Naive thymus-derived CD4-positive, alpha-beta T cell (primary cell): ENCODE results near the gene RAG2. TPM values are rescaled to one million over a fixed set of nuclear protein-coding genes. Genes with fewer than 3 reads are reported as not detected.
"Not testable (repeated sequence)": the region's sequence is repeated elsewhere in the genome, so short reads cannot be mapped to it uniquely, and the experiment has no call there.

ENCODE experiments used
- ATAC-seq: fragments of 150-1000 bp; cut with Tn5 transposase; 2 replicates; pipeline ENCODE4 v1.10.0; 2021; ENCODE audit warnings: mild to moderate bottlenecking, moderate library complexity
- CTCF ChIA-PET: fragments of 350-600 bp; sonication (Branson Sonifier 250); formaldehyde crosslinking; loops from one replicate; lab custom pipeline; 2021; ENCODE audit warnings: antibody characterized with exemption; lab: Charles Lee
- POLR2A ChIA-PET: fragments of 350-600 bp; sonication (Branson Sonifier 250); formaldehyde crosslinking; loops from one replicate; lab custom pipeline; 2021; ENCODE audit warnings: antibody characterized with exemption, inconsistent platforms; lab: Charles Lee
- DNase-seq, 9 donors: peaks; one replicate each; pipeline versions ENCODE4 v3.0.0 to v3.0.0-alpha.2; 2020 to 2022; ENCODE audit warnings: mixed read lengths in 1 of 9
- H3K27ac ChIP-seq: one replicate; pipeline ENCODE4 v1.7.0; 2013; ENCODE audit warnings: mild to moderate bottlenecking, low read depth, low read length, moderate library complexity
- H3K27me3 ChIP-seq, 2 donors: one replicate each; pipeline ENCODE4 v1.7.0; 2013; ENCODE audit warnings: low read length in 2 of 2, mild to moderate bottlenecking in 2 of 2, moderate library complexity in 2 of 2; ENCODE audit not compliant: control insufficient read depth in 2 of 2, insufficient read depth in 2 of 2
- H3K36me3 ChIP-seq, 3 experiments: 1 replicate in 2 of 3; 2 replicates in 1 of 3; pipeline ENCODE4 v1.7.0; 2013; ENCODE audit warnings: low read length in 3 of 3, mild to moderate bottlenecking in 3 of 3, moderate library complexity in 1 of 3; ENCODE audit not compliant: insufficient read depth in 3 of 3, control insufficient read depth in 2 of 3
- H3K4me1 ChIP-seq, 2 donors: one replicate each; pipeline ENCODE4 v1.7.0; 2013; ENCODE audit warnings: low read length in 2 of 2, mild to moderate bottlenecking in 2 of 2, moderate library complexity in 1 of 2; ENCODE audit not compliant: control insufficient read depth in 2 of 2, insufficient read depth in 2 of 2
- H3K4me3 ChIP-seq: 2 replicates; pipeline ENCODE4 v1.7.0; 2013; ENCODE audit warnings: mild to moderate bottlenecking, low read length
- H3K9me3 ChIP-seq, 3 experiments: 1 replicate in 2 of 3; 2 replicates in 1 of 3; pipeline ENCODE4 v1.7.0; 2013; ENCODE audit warnings: low read length in 3 of 3; ENCODE audit not compliant: control insufficient read depth in 2 of 3
- H3K27ac Mint-ChIP-seq, 9 donors: one replicate each; pipeline ENCODE4 v1.8.0; 2020 to 2022; ENCODE audit warnings: mixed read lengths in 9 of 9, mild to moderate bottlenecking in 8 of 9, moderate library complexity in 5 of 9, inconsistent platforms in 2 of 9
- H3K27me3 Mint-ChIP-seq, 5 donors: one replicate each; pipeline ENCODE4 v1.8.0; 2021 to 2022; ENCODE audit warnings: mixed read lengths in 5 of 5, mild to moderate bottlenecking in 1 of 5
- H3K36me3 Mint-ChIP-seq, 5 donors: one replicate each; pipeline ENCODE4 v1.8.0; 2020 to 2022; ENCODE audit warnings: mixed read lengths in 5 of 5, mild to moderate bottlenecking in 3 of 5, inconsistent platforms in 1 of 5
- H3K4me1 Mint-ChIP-seq, 7 donors: one replicate each; pipeline ENCODE4 v1.8.0; 2020 to 2022; ENCODE audit warnings: mixed read lengths in 7 of 7, mild to moderate bottlenecking in 3 of 7, inconsistent platforms in 1 of 7
- H3K4me3 Mint-ChIP-seq, 10 donors: one replicate each; pipeline ENCODE4 v1.8.0; 2020 to 2022; ENCODE audit warnings: mild to moderate bottlenecking in 10 of 10, mixed read lengths in 10 of 10, moderate library complexity in 6 of 10, inconsistent platforms in 2 of 10
- H3K9me3 Mint-ChIP-seq, 11 donors: one replicate each; pipeline ENCODE4 v1.8.0; 2020 to 2022; ENCODE audit warnings: mixed read lengths in 11 of 11, mild to moderate bottlenecking in 4 of 11, inconsistent platforms in 1 of 11, moderate library complexity in 1 of 11
- intact Hi-C, 2 donors: fragments of 100-400 bp; cut with micrococcal nuclease; formaldehyde crosslinking; loops; one replicate each; pipeline ENCODE4 v1.15.1; 2023
- polyA plus RNA-seq, 2 donors: library from polyadenylated mRNA; unstranded; fragments of 300-500 nt; fragmentation: Illumina TruSeq; gene quantifications; one replicate each; pipeline ENCODE4 v1.2.3, GENCODE V29; 2021
- total RNA-seq, 6 experiments: library from RNA in 5 of 6; stranded (reverse) in 5 of 6; gene quantifications; 1 replicate in 5 of 6; 2 replicates in 1 of 6; pipeline ENCODE4 v1.2.3 and lab custom pipeline; 2021 to 2026

RAG2 gene
- total and polyA plus RNA-seq, 7 experiments from 2014 or later: not detected

- peaks cover 0 to 9% (median 3%) of the 10 kb centered on the region in 11 donors for H3K9me3 Mint-ChIP-seq
- peaks cover 0 to 10% (median 0%) of the 10 kb centered on the region in 5 donors for H3K36me3 Mint-ChIP-seq
- H3K36me3 ChIP-seq: no peaks in the 10 kb centered on the region
- POLR2A ChIA-PET: no interaction called here
- no peaks in the 10 kb centered on the region for H3K27me3 ChIP-seq
- H3K4me1 ChIP-seq: peaks cover 0 to 7% of the 10 kb centered on the region in 2 donors
- peaks cover 4 to 14% (median 6%) of the 10 kb centered on the region in 7 donors for H3K4me1 Mint-ChIP-seq
- peaks cover 24 to 65% (median 34%) of the 10 kb centered on the region in 5 donors for H3K27me3 Mint-ChIP-seq
- ATAC-seq (peak; percentile 75), DNase-seq (peak in 7 of 9 donors; percentile 7 to 55 (median 33))
- H3K4me3 ChIP-seq: no peak overlapping the region
- H3K4me3 Mint-ChIP-seq: peak overlapping the region; percentile 27 to 87 (median 75)
- H3K9me3 ChIP-seq: peaks cover 0 to 3% (median 0%) of the 10 kb centered on the region in 3 experiments
- CTCF ChIA-PET: interaction anchor here (1.0 to 3.8 kb wide), 6 partner anchors 12 to 183 kb away, joined by 3 to 28 read pairs (median 4); no protein-coding TSS in a partner anchor
- H3K27ac Mint-ChIP-seq: no peak overlapping the region
- H3K27ac ChIP-seq: no peak overlapping the region
- intact Hi-C loops: loop anchor here (1.0 kb wide), 3 partner anchors 109 to 275 kb away; partner anchors contain the start of gene COMMD9 (in 1 of the 2)
These were observed 33.5 kb downstream of the RAG2 start for GRCh38 chr11:36564376-36565030.

GRCh38 chr11:36558571-36559413 lies 39.2 kb downstream of the RAG2 start:
- Histone ChIP-seq H3K4me3 (no peak overlapping the region), H3K9me3 (peaks cover 0 to 3% (median 0%) of the 10 kb centered on the region in 3 experiments), H3K27me3 (no peaks in the 10 kb centered on the region), H3K36me3 (no peaks in the 10 kb centered on the region), H3K27ac (no peak overlapping the region), H3K4me1 (peaks cover 0 to 18% of the 10 kb centered on the region in 2 donors)
- H3K27me3 Mint-ChIP-seq: peaks cover under 1 to 21% (median 10%) of the 10 kb centered on the region in 5 donors
- ChIA-PET POLR2A (no interaction called here), CTCF (no interaction called here)
- peaks cover 0 to 24% (median 0%) of the 10 kb centered on the region in 5 donors for H3K36me3 Mint-ChIP-seq
- peaks cover 0 to 27% (median 14%) of the 10 kb centered on the region in 7 donors for H3K4me1 Mint-ChIP-seq
- intact Hi-C loops: loop anchor here in 1 of 2 donors (5.0 kb wide), 3 partner anchors 46 to 896 kb away; partner anchors contain the start of genes TRAF6 and TRIM44
- H3K27ac Mint-ChIP-seq: peak overlapping the region in 2 of 9 donors; percentile 0 to 90
- DNase-seq: no peak
- H3K4me3 Mint-ChIP-seq: peak overlapping the region in 7 of 10 donors; percentile 3 to 74 (median 32)
- peak; percentile 76 for ATAC-seq
- peaks cover 0 to 27% (median 13%) of the 10 kb centered on the region in 11 donors for H3K9me3 Mint-ChIP-seq

GRCh38 chr11:36557991-36558390 lies 40.0 kb downstream of the RAG2 start:
- peak overlapping the region in 1 of 10 donors; percentile 74 for H3K4me3 Mint-ChIP-seq
- intact Hi-C loops: loop anchor here in 1 of 2 donors (5.0 kb wide), 3 partner anchors 46 to 896 kb away; partner anchors contain the start of genes TRAF6 and TRIM44
- peaks cover 0 to 15% (median 10%) of the 10 kb centered on the region in 5 donors for H3K27me3 Mint-ChIP-seq
- no peaks in the 10 kb centered on the region for H3K27me3 ChIP-seq
- H3K4me1 Mint-ChIP-seq: peaks cover 0 to 27% (median 14%) of the 10 kb centered on the region in 7 donors
- peaks cover 0 to 24% (median 0%) of the 10 kb centered on the region in 5 donors for H3K36me3 Mint-ChIP-seq
- H3K36me3 ChIP-seq: no peaks in the 10 kb centered on the region
- peaks cover 0 to 3% (median 0%) of the 10 kb centered on the region in 3 experiments for H3K9me3 ChIP-seq
- ChIA-PET CTCF (no interaction called here), POLR2A (no interaction called here)
- no peak overlapping the region for H3K4me3 ChIP-seq
- peaks cover 0 to 18% of the 10 kb centered on the region in 2 donors for H3K4me1 ChIP-seq
- ATAC-seq (no peak), DNase-seq (no peak)
- H3K27ac Mint-ChIP-seq: peak overlapping the region in 1 of 9 donors; percentile 90
- H3K27ac ChIP-seq: no peak overlapping the region
- peaks cover 0 to 27% (median 13%) of the 10 kb centered on the region in 11 donors for H3K9me3 Mint-ChIP-seq

- POLR2A ChIA-PET, H3K27me3 ChIP-seq, H3K36me3 ChIP-seq, H3K4me3 Mint-ChIP-seq, H3K27ac ChIP-seq, CTCF ChIA-PET, ATAC-seq, H3K4me3 ChIP-seq, DNase-seq, H3K9me3 ChIP-seq: not testable (repeated sequence)
- H3K4me1 Mint-ChIP-seq: peaks cover 0 to 27% (median 14%) of the 10 kb centered on the region in 7 donors
- intact Hi-C loops: loop anchor here in 1 of 2 donors (5.0 kb wide), 3 partner anchors 45 to 895 kb away; partner anchors contain the start of genes TRAF6 and TRIM44
- peaks cover 0 to 18% of the 10 kb centered on the region in 2 donors for H3K4me1 ChIP-seq
- peaks cover 0 to 27% (median 13%) of the 10 kb centered on the region in 11 donors for H3K9me3 Mint-ChIP-seq
- peaks cover 0 to 14% (median 10%) of the 10 kb centered on the region in 5 donors for H3K27me3 Mint-ChIP-seq
- peak overlapping the region in 1 of 9 donors; percentile 50 for H3K27ac Mint-ChIP-seq
- H3K36me3 Mint-ChIP-seq: peaks cover 0 to 24% (median 0%) of the 10 kb centered on the region in 5 donors
These were observed 40.6 kb downstream of the RAG2 start for GRCh38 chr11:36557390-36557789.

GRCh38 chr11:36550385-36551115 lies 47.5 kb downstream of the RAG2 start:
- peaks cover 0 to 6% (median 0%) of the 10 kb centered on the region in 7 donors for H3K4me1 Mint-ChIP-seq
- H3K4me3 Mint-ChIP-seq: no peak overlapping the region
- Histone ChIP-seq H3K27me3 (no peaks in the 10 kb centered on the region), H3K4me3 (no peak overlapping the region), H3K36me3 (no peaks in the 10 kb centered on the region), H3K27ac (no peak overlapping the region), H3K9me3 (no peaks in the 10 kb centered on the region), H3K4me1 (peaks cover 0 to 5% of the 10 kb centered on the region in 2 donors)
- DNase-seq (no peak), ATAC-seq (no peak)
- POLR2A ChIA-PET: no interaction called here
- peaks cover 0 to 18% (median 2%) of the 10 kb centered on the region in 11 donors for H3K9me3 Mint-ChIP-seq
- CTCF ChIA-PET: no interaction called here
- H3K27me3 Mint-ChIP-seq: peaks cover 0 to 46% (median 7%) of the 10 kb centered on the region in 5 donors
- no peak overlapping the region for H3K27ac Mint-ChIP-seq
- intact Hi-C loops: no loop called here
- H3K36me3 Mint-ChIP-seq: peaks cover 0 to 4% (median 0%) of the 10 kb centered on the region in 5 donors
